ENCODE measurements around the gene NDUFA8.

DNA sequence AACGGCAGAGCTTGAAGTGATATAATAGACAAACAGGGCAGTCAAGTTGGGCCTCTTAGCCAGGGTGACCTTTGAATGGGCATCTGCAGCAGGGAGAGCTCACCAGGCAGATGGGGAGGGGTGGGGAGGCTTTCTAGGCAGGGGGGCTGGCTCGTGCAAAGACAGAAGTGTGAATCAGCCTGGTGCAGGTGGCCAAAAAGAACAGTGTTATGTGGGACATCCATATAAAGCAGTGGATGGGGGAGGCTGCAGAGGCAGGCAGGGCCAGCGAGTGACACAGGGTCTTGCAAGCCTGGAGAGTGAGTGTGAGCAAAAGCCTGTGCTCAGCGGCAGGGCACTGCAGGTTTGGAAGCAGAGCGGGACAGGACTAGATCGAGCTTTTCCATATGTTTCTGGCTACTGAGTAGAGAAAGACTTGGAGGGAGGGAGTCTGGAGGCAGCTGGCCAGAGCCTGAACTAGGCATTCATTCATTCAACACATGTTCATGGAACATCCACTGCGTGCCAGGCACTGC, 52.2 kb downstream of the NDUFA8 start:
- TF ChIP-seq EZH2 (IDR thresholded peaks at IDR 0.05; ENCODE audit: low read length): no peak
- TF ChIP-seq, protein P1, sequence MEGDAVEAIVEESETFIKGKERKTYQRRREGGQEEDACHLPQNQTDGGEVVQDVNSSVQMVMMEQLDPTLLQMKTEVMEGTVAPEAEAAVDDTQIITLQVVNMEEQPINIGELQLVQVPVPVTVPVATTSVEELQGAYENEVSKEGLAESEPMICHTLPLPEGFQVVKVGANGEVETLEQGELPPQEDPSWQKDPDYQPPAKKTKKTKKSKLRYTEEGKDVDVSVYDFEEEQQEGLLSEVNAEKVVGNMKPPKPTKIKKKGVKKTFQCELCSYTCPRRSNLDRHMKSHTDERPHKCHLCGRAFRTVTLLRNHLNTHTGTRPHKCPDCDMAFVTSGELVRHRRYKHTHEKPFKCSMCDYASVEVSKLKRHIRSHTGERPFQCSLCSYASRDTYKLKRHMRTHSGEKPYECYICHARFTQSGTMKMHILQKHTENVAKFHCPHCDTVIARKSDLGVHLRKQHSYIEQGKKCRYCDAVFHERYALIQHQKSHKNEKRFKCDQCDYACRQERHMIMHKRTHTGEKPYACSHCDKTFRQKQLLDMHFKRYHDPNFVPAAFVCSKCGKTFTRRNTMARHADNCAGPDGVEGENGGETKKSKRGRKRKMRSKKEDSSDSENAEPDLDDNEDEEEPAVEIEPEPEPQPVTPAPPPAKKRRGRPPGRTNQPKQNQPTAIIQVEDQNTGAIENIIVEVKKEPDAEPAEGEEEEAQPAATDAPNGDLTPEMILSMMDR (optimal IDR thresholded peaks at IDR 0.05 in 1 of 3, IDR thresholded peaks at IDR 0.05 in 1 of 3, conservative IDR thresholded peaks at IDR 0.05 in 1 of 3; ENCODE audit: extremely low read depth in 1 of 3, insufficient read depth in 2 of 3, low read length in 3 of 3): no peak
